Endothelial cell of umbilical vein (primary cell): ENCODE data around the gene NOLC1. TPM values are rescaled to one million over a fixed set of nuclear protein-coding genes. Genes with fewer than 3 reads are reported as not detected.

Experiments used
- BruUV-seq: library from RNA; stranded (reverse); fragments of 400-500 nt; replicated peaks from 2 replicates; lab custom pipeline; 2021; lab: Mats Ljungman, UMichigan
- CTCF ChIA-PET: fragments of 300-600, 350-600 bp; sonication (Branson Sonifier 250); formaldehyde crosslinking; loops from one replicate; lab custom pipeline; 2021; ENCODE audit warnings: antibody characterized with exemption, inconsistent platforms; lab: Charles Lee
- POLR2A ChIA-PET: fragments of 300-600, 350-600 bp; sonication (Branson Sonifier 250); formaldehyde crosslinking; loops from one replicate; lab custom pipeline; 2021; ENCODE audit warnings: antibody characterized with exemption, inconsistent platforms; lab: Charles Lee
- DNase-seq: peaks from one replicate; pipeline ENCODE4 v3.0.0-alpha.2; 2011; ENCODE audit warnings: low read depth, low spot score
- FAIRE-seq: peaks from 2 replicates; lab custom pipeline; 2011; peaks lifted over from hg19 to GRCh38; lab: Jason Lieb, UNC
- H2AFZ ChIP-seq: 2 replicates; pipeline ENCODE4 v1.6.0; 2012; ENCODE audit warnings: low read depth, low read length, control low read depth, inconsistent platforms
- H3K27ac ChIP-seq: 2 replicates; pipeline ENCODE4 v1.5.1; 2011; ENCODE audit warnings: low read depth, mild to moderate bottlenecking, control low read depth, low read length, moderate library complexity; ENCODE audit not compliant: insufficient read depth
- H3K27me3 ChIP-seq, 2 experiments: 2 replicates each; pipeline versions ENCODE4 v1.6.0 to v1.6.1; 2011; ENCODE audit warnings: low read length in 2 of 2, mixed read lengths in 1 of 2; ENCODE audit not compliant: control insufficient read depth in 2 of 2, insufficient read depth in 2 of 2
- H3K36me3 ChIP-seq, 2 experiments: 2 replicates in 1 of 2; 3 replicates in 1 of 2; pipeline ENCODE4 v1.5.1; 2011; ENCODE audit warnings: low read length in 2 of 2, mild to moderate bottlenecking in 1 of 2, moderate library complexity in 1 of 2; ENCODE audit not compliant: control insufficient read depth in 2 of 2, insufficient read depth in 2 of 2; ENCODE audit errors: extremely low read depth in 1 of 2
- H3K4me1 ChIP-seq: 3 replicates; pipeline ENCODE4 v1.5.1; 2011; ENCODE audit warnings: mild to moderate bottlenecking, low read length; ENCODE audit not compliant: control insufficient read depth, insufficient read depth; ENCODE audit errors: extremely low read depth
- H3K4me2 ChIP-seq: 2 replicates; pipeline ENCODE4 v1.6.1; 2011; ENCODE audit warnings: low read length, control low read depth, mixed read lengths; ENCODE audit not compliant: insufficient read depth
- H3K4me3 ChIP-seq, 3 experiments: fragments of 200-600 bp in 1 of 3; sonication (generic), shearing (Covaris generic) in 1 of 3; replicated peaks in 1 of 3; 2 replicates each; pipeline ENCODE4 v1.5.1; 2011 to 2016; ENCODE audit warnings: control low read depth in 3 of 3, low read length in 3 of 3, mild to moderate bottlenecking in 2 of 3, inconsistent platforms in 1 of 3, low read depth in 1 of 3, moderate library complexity in 1 of 3; ENCODE audit not compliant: insufficient read depth in 1 of 3
- H3K79me2 ChIP-seq: 2 replicates; pipeline ENCODE4 v1.6.0; 2012; ENCODE audit warnings: low read length, inconsistent platforms; ENCODE audit not compliant: control insufficient read depth, insufficient read depth
- H3K9ac ChIP-seq: replicated peaks from 2 replicates; pipeline ENCODE3; 2011; ENCODE audit warnings: low read length, control low read depth; ENCODE audit not compliant: insufficient read depth; ENCODE audit errors: extremely low read depth
- H3K9me1 ChIP-seq: replicated peaks from 3 replicates; pipeline ENCODE4 v1.6.0; 2011; ENCODE audit warnings: mild to moderate bottlenecking, low read length; ENCODE audit not compliant: control insufficient read depth, insufficient read depth; ENCODE audit errors: extremely low read depth
- H3K9me3 ChIP-seq: replicated peaks from 2 replicates; pipeline ENCODE4 v1.5.1; 2012; ENCODE audit warnings: low read length, inconsistent platforms; ENCODE audit not compliant: control insufficient read depth, insufficient read depth
- H4K20me1 ChIP-seq: replicated peaks from 2 replicates; pipeline ENCODE3; 2011; ENCODE audit warnings: mild to moderate bottlenecking, low read length; ENCODE audit not compliant: control insufficient read depth, insufficient read depth; ENCODE audit errors: extremely low read depth
- CTCF ChIP-seq, 2 donors: IDR thresholded peaks; 1 replicate in 1 of 2; 2 replicates in 1 of 2; pipeline ENCODE4 v1.5.1; 2011; ENCODE audit warnings: low read length in 2 of 2, mild to moderate bottlenecking in 2 of 2, moderate library complexity in 2 of 2, control low read depth in 1 of 2, inconsistent platforms in 1 of 2, low read depth in 1 of 2; ENCODE audit not compliant: insufficient read depth in 1 of 2; ENCODE audit errors: extremely low read depth in 1 of 2
- EZH2 ChIP-seq: IDR thresholded peaks from 2 replicates; pipeline ENCODE4 v1.6.1; 2012; ENCODE audit warnings: borderline replicate concordance, low read depth, mild to moderate bottlenecking, moderate library complexity, low read length, inconsistent platforms; ENCODE audit not compliant: severe bottlenecking
- FOS ChIP-seq: IDR thresholded peaks from 2 replicates; pipeline ENCODE4 v1.6.1; 2011; ENCODE audit warnings: mild to moderate bottlenecking, low read length, moderate library complexity, borderline replicate concordance; ENCODE audit not compliant: insufficient read depth
- GATA2 ChIP-seq: IDR thresholded peaks from 2 replicates; pipeline ENCODE4 v1.7.0; 2011; ENCODE audit warnings: low read depth, mild to moderate bottlenecking, moderate library complexity, mixed read lengths, low read length; ENCODE audit not compliant: insufficient read length, insufficient read depth
- JUN ChIP-seq: IDR thresholded peaks from 2 replicates; pipeline ENCODE4 v1.6.1; 2011; ENCODE audit warnings: borderline replicate concordance, low read depth; ENCODE audit not compliant: insufficient read length, insufficient read depth
- MAX ChIP-seq: IDR thresholded peaks from 2 replicates; pipeline ENCODE4 v1.6.1; 2011; ENCODE audit not compliant: insufficient read depth, insufficient read length
- MYC ChIP-seq: IDR thresholded peaks from one replicate; pipeline ENCODE4 v1.6.1; 2011; ENCODE audit warnings: mild to moderate bottlenecking, low read depth, low read length
- POLR2A ChIP-seq: IDR thresholded peaks from 2 replicates; pipeline ENCODE4 v1.6.1; 2012; ENCODE audit warnings: low read depth, mild to moderate bottlenecking, control low read depth, low read length
- POLR2AphosphoS5 ChIP-seq: IDR thresholded peaks from 2 replicates; pipeline ENCODE4 v1.6.1; 2012; ENCODE audit warnings: low read depth, mild to moderate bottlenecking, control low read depth, low read length, moderate library complexity; ENCODE audit not compliant: insufficient read depth
- dilution Hi-C: fragments of 300-500 bp; cut with MboI; formaldehyde crosslinking; loops from one replicate; pipeline ENCODE4 v1.15.0; 2019; ENCODE audit warnings: low sequenced_read_pairs; ENCODE audit not compliant: extremely low pct_ligation_motif_present
- intact Hi-C: fragments of 100-400 bp; cut with micrococcal nuclease; formaldehyde crosslinking; loops from one replicate; pipeline ENCODE4 v1.10.0; 2022
- polyA plus RNA-seq, 4 experiments: library from polyadenylated mRNA; depleted of rRNA in 3 of 4; stranded (reverse) in 3 of 4; unstranded in 1 of 4; fragments of >200 nt; gene quantifications; 2 replicates each; pipeline versions ENCODE4 v1.2.1 to v1.2.3, GENCODE V29; 2011 to 2012; ENCODE audit warnings: missing spikeins in 1 of 4
- total RNA-seq: library from RNA; stranded (reverse); gene quantifications from 2 replicates; pipeline ENCODE4 v1.2.3, GENCODE V29; 2021

The NOLC1 gene
- total and polyA plus RNA-seq, 2 donors (not counting 3 experiments of a cell fraction or from before 2014, with no cell fraction given), result 32.1 to 73.1 TPM

GRCh38 chr10:102200751-102201640, 48.8 kb downstream of the NOLC1 start:
- ChIA-PET CTCF (interaction anchor here (0.7 to 1.6 kb wide), 2 partner anchors 31 to 146 kb away, joined by 4 to 5 read pairs; no protein-coding TSS in a partner anchor), POLR2A (no interaction called here)
- no peaks in the 10 kb centered on the region for H4K20me1 ChIP-seq
- H3K9me1 ChIP-seq, result no peaks in the 10 kb centered on the region
- no peaks in the 10 kb centered on the region for H3K9me3 ChIP-seq
- H3K4me3 ChIP-seq, result no peak overlapping the region
- no peak for DNase-seq
- no peak overlapping the region for H3K4me2 ChIP-seq
- no peaks in the 10 kb centered on the region for H3K4me1 ChIP-seq
- no peak overlapping the region for H3K27ac ChIP-seq
- no peak overlapping the region for H2AFZ ChIP-seq
- intact Hi-C loops, result no loop called here
- TF ChIP-seq MYC, result no peak
- no peak for TF ChIP-seq POLR2A
- no peak for TF ChIP-seq JUN
- TF ChIP-seq FOS, result no peak
- TF ChIP-seq MAX, result no peak
- no peak for TF ChIP-seq EZH2
- TF ChIP-seq CTCF (IDR thresholded peaks at IDR 0.05; ENCODE audit: extremely low read depth in 1 of 2, insufficient read depth in 1 of 2, low read depth in 1 of 2, low read length in 2 of 2), result no peak
- no peak for TF ChIP-seq GATA2
- TF ChIP-seq POLR2AphosphoS5, result no peak
- no TSS peak for BruUV-seq
- no peaks in the 10 kb centered on the region for H3K36me3 ChIP-seq
- dilution Hi-C loops, result no loop called here
- H3K79me2 ChIP-seq, result no peaks in the 10 kb centered on the region
- no peak overlapping the region for H3K9ac ChIP-seq
- H3K27me3 ChIP-seq, result peaks cover 25% of the 10 kb centered on the region in 2 experiments
- FAIRE-seq, result no peak
